Uterus (tissue), 2 donors: Measurements from ENCODE around the gene CARD18.

Source experiments
- POLR2A ChIP-seq, 2 donors: fragments of 450-650 bp; IDR thresholded peaks; one replicate each; pipeline ENCODE4 v1.6.1; 2016; ENCODE audit warnings: antibody characterized with exemption in 2 of 2, mild to moderate bottlenecking in 1 of 2, moderate library complexity in 1 of 2
- TF ChIP-seq, protein P1 (sequence below), 4 experiments: fragments of 200-600 bp in 2 of 4; fragments of 450-650 bp in 2 of 4; sonication (generic) in 2 of 4; IDR thresholded peaks; one replicate each; pipeline ENCODE4 v1.5.1; 2016 to 2019; ENCODE audit warnings: antibody characterized with exemption in 4 of 4, mild to moderate bottlenecking in 2 of 4, moderate library complexity in 1 of 4

DNA sequence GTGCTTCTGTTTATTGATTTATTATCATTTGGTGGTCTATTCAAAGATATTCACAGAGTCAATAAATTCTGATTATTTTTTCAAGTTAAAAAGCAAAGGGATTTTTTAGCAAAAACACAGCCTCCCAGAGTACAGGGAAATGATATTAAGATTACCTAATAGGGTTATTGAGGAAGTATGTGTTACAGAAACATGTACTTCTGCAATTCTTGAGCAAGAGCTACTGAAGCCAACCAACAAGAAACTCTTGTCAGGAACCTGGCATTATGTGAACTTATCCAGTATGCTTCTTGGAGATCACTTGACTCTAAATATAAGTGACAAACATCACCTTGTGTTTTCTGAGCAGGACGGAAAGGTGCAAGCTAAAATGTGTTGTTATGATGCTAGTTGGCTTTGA lies 42.0 kb upstream of the CARD18 start:
- TF ChIP-seq, protein P1, sequence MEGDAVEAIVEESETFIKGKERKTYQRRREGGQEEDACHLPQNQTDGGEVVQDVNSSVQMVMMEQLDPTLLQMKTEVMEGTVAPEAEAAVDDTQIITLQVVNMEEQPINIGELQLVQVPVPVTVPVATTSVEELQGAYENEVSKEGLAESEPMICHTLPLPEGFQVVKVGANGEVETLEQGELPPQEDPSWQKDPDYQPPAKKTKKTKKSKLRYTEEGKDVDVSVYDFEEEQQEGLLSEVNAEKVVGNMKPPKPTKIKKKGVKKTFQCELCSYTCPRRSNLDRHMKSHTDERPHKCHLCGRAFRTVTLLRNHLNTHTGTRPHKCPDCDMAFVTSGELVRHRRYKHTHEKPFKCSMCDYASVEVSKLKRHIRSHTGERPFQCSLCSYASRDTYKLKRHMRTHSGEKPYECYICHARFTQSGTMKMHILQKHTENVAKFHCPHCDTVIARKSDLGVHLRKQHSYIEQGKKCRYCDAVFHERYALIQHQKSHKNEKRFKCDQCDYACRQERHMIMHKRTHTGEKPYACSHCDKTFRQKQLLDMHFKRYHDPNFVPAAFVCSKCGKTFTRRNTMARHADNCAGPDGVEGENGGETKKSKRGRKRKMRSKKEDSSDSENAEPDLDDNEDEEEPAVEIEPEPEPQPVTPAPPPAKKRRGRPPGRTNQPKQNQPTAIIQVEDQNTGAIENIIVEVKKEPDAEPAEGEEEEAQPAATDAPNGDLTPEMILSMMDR (IDR thresholded peaks at IDR 0.05), result no peak
- TF ChIP-seq POLR2A (IDR thresholded peaks at IDR 0.05), result no peak
